ENCODE data around the gene JMJD1C. TPM values are rescaled to one million over a fixed set of nuclear protein-coding genes. Genes with fewer than 3 reads are reported as not detected.
"Not testable (repeated sequence)": the region's sequence is repeated elsewhere in the genome, so short reads cannot be mapped to it uniquely, and the experiment has no call there.

The JMJD1C gene
- total RNA-seq, 1 experiment from 2014 or later = 139 TPM

- Histone ChIP-seq H3K79me2 (ENCODE audit: low read length) (peaks cover 14% of the 10 kb centered on the region; the same call in 1 of the 2 replicates), H2AFZ (ENCODE audit: low read length) (no peak overlapping the region), H3K4me3 (ENCODE audit: low read length) (no peak overlapping the region), H3K4me2 (ENCODE audit: low read length) (no peak overlapping the region), H3K27me3 (ENCODE audit: low read length) (no peaks in the 10 kb centered on the region), H3K36me3 (ENCODE audit: low read depth, low read length) (no peaks in the 10 kb centered on the region), H3K27ac (ENCODE audit: low read length) (no peak overlapping the region), H3K9me3 (ENCODE audit: low read length) (no peaks in the 10 kb centered on the region), H4K20me1 (ENCODE audit: low read length) (no peaks in the 10 kb centered on the region), H3K4me1 (ENCODE audit: insufficient read depth, low read length) (peaks cover 8% of the 10 kb centered on the region; the same call in 1 of the 2 replicates), H3K9ac (ENCODE audit: low read length) (no peak overlapping the region), H3F3A (ENCODE audit: low read length, unreplicated experiment) (no peaks in the 10 kb centered on the region), H3K9me2 (replicated peaks; ENCODE audit: low read length) (no peaks in the 10 kb centered on the region)
- ATAC-seq = no peak
- TF ChIP-seq EZH2phosphoT487 (IDR thresholded peaks at IDR 0.05; ENCODE audit: borderline replicate concordance, low read length) = no peak
- TF ChIP-seq, protein P1, sequence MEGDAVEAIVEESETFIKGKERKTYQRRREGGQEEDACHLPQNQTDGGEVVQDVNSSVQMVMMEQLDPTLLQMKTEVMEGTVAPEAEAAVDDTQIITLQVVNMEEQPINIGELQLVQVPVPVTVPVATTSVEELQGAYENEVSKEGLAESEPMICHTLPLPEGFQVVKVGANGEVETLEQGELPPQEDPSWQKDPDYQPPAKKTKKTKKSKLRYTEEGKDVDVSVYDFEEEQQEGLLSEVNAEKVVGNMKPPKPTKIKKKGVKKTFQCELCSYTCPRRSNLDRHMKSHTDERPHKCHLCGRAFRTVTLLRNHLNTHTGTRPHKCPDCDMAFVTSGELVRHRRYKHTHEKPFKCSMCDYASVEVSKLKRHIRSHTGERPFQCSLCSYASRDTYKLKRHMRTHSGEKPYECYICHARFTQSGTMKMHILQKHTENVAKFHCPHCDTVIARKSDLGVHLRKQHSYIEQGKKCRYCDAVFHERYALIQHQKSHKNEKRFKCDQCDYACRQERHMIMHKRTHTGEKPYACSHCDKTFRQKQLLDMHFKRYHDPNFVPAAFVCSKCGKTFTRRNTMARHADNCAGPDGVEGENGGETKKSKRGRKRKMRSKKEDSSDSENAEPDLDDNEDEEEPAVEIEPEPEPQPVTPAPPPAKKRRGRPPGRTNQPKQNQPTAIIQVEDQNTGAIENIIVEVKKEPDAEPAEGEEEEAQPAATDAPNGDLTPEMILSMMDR (conservative IDR thresholded peaks at IDR 0.05; ENCODE audit: low read depth, low read length) = no peak
- no peak for TF ChIP-seq EZH2 (IDR thresholded peaks at IDR 0.05; ENCODE audit: low read length, unreplicated experiment)
- no TSS peak for BruUV-seq (replicated peaks)
- ChIA-PET CTCF (no interaction called here), POLR2A (ENCODE audit: unreplicated experiment) (no interaction called here)
- intact Hi-C loops (cut with micrococcal nuclease) = no loop called here
- DNase-seq = no peak
These were observed 165.0 kb downstream of the JMJD1C start for GRCh38 chr10:63300801-63301200.

DNA sequence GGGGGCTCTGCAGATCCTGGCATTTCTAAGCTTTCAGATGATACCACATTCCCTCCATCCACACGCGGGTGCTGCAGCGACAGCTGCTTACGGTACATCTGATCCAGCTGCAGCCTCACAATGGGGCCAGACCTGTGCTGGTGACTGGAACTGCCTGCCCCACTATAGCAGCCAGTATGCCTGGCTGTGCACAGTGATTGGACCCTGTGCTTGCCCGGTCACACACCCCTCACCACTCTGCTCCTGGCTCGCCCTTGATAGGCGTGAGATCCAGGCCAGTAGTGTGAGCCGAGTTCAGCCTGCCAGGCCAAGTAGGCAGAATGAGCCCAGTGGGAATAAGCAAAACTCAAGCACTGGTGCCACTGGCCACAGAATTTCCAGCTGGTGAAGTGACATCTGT is 167.8 kb downstream of the JMJD1C start:
- intact Hi-C loops (cut with micrococcal nuclease) = no loop called here
- Histone ChIP-seq H2AFZ (ENCODE audit: low read length) (no peak overlapping the region), H3K27me3 (ENCODE audit: low read length) (no peaks in the 10 kb centered on the region), H3K9me2 (replicated peaks; ENCODE audit: low read length) (no peaks in the 10 kb centered on the region), H3K9me3 (ENCODE audit: low read length) (no peaks in the 10 kb centered on the region), H3F3A (ENCODE audit: low read length, unreplicated experiment) (no peaks in the 10 kb centered on the region), H3K4me3 (ENCODE audit: low read length) (no peak overlapping the region), H3K79me2 (ENCODE audit: low read length) (peaks cover 14% of the 10 kb centered on the region; the same call in 1 of the 2 replicates), H3K4me2 (ENCODE audit: low read length) (no peak overlapping the region), H3K4me1 (ENCODE audit: insufficient read depth, low read length) (peaks cover 3% of the 10 kb centered on the region; the same call in 1 of the 2 replicates), H3K27ac (ENCODE audit: low read length) (no peak overlapping the region), H4K20me1 (ENCODE audit: low read length) (no peaks in the 10 kb centered on the region), H3K36me3 (ENCODE audit: low read depth, low read length) (no peaks in the 10 kb centered on the region), H3K9ac (ENCODE audit: low read length) (no peak overlapping the region)
- no peak for DNase-seq
- TF ChIP-seq EZH2phosphoT487 (IDR thresholded peaks at IDR 0.05; ENCODE audit: borderline replicate concordance, low read length) = no peak
- TF ChIP-seq EZH2 (IDR thresholded peaks at IDR 0.05; ENCODE audit: low read length, unreplicated experiment) = no peak
- TF ChIP-seq, protein P1 (conservative IDR thresholded peaks at IDR 0.05; ENCODE audit: low read depth, low read length) = no peak
- POLR2A ChIA-PET (ENCODE audit: unreplicated experiment) = no interaction called here
- no peak for ATAC-seq
- CTCF ChIA-PET = no interaction called here
- no TSS peak for BruUV-seq (replicated peaks)

- no peaks in the 10 kb centered on the region for H3F3A ChIP-seq (ENCODE audit: low read length, unreplicated experiment)
- ATAC-seq (no peak), DNase-seq (no peak)
- H3K9me3 ChIP-seq (ENCODE audit: low read length) = no peaks in the 10 kb centered on the region
- no peak overlapping the region for H3K4me2 ChIP-seq (ENCODE audit: low read length)
- H3K4me1 ChIP-seq (ENCODE audit: insufficient read depth, low read length) = no peaks in the 10 kb centered on the region
- ChIA-PET CTCF (no interaction called here), POLR2A (ENCODE audit: unreplicated experiment) (no interaction called here)
- H3K9me2 ChIP-seq (replicated peaks; ENCODE audit: low read length) = no peaks in the 10 kb centered on the region
- H3K27me3 ChIP-seq (ENCODE audit: low read length) = no peaks in the 10 kb centered on the region
- no TSS peak for BruUV-seq (replicated peaks)
- H3K36me3 ChIP-seq (ENCODE audit: low read depth, low read length) = no peaks in the 10 kb centered on the region
- TF ChIP-seq, protein P1 (conservative IDR thresholded peaks at IDR 0.05; ENCODE audit: low read depth, low read length) = no peak
- TF ChIP-seq EZH2 (IDR thresholded peaks at IDR 0.05; ENCODE audit: low read length, unreplicated experiment) = no peak
- no peak for TF ChIP-seq EZH2phosphoT487 (IDR thresholded peaks at IDR 0.05; ENCODE audit: borderline replicate concordance, low read length)
- H3K79me2 ChIP-seq (ENCODE audit: low read length) = 0 out of 2 replicates have a peak, but pooled peaks cover under 1% of the 10 kb centered on the region
- H3K9ac ChIP-seq (ENCODE audit: low read length) = no peak overlapping the region
- no peak overlapping the region for H3K27ac ChIP-seq (ENCODE audit: low read length)
- no peak overlapping the region for H2AFZ ChIP-seq (ENCODE audit: low read length)
- intact Hi-C loops (cut with micrococcal nuclease) = no loop called here
- no peak overlapping the region for H3K4me3 ChIP-seq (ENCODE audit: low read length)
- H4K20me1 ChIP-seq (ENCODE audit: low read length) = no peaks in the 10 kb centered on the region
These were observed 171.0 kb downstream of the JMJD1C start for GRCh38 chr10:63294781-63295180.

DNA sequence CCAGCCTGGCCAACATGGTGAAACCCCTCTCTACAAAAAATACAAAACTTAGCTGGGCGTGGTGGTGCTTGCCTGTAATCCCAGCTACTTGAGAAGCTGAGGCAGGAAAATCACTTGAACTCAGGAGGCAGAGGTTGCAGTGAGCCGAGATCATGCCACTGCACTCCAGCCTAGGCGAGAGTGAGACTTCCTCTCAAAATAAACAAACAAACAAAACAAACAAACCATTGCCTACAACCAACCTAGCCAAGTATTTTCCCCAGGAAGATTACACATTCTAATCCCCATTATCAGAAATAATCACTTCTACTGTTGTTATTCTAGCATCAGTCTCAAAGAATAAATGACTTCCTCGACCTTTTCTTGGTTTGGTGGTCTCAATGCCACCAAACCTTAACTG is 172.9 kb downstream of the JMJD1C start:
- H3K9me2 ChIP-seq (replicated peaks; ENCODE audit: low read length); H3K36me3 ChIP-seq (ENCODE audit: low read depth, low read length); H3F3A ChIP-seq (ENCODE audit: low read length, unreplicated experiment); BruUV-seq (replicated peaks); H3K9me3 ChIP-seq (ENCODE audit: low read length); H4K20me1 ChIP-seq (ENCODE audit: low read length); POLR2A ChIA-PET (ENCODE audit: unreplicated experiment); H3K4me1 ChIP-seq (ENCODE audit: insufficient read depth, low read length); H3K27ac ChIP-seq (ENCODE audit: low read length); intact Hi-C loops (cut with micrococcal nuclease); H3K27me3 ChIP-seq (ENCODE audit: low read length); H3K4me3 ChIP-seq (ENCODE audit: low read length); DNase-seq; H2AFZ ChIP-seq (ENCODE audit: low read length); H3K9ac ChIP-seq (ENCODE audit: low read length); CTCF ChIA-PET; H3K79me2 ChIP-seq (ENCODE audit: low read length); H3K4me2 ChIP-seq (ENCODE audit: low read length): not testable (repeated sequence)
- peak; percentile 23 for ATAC-seq

All from PC-3 (cell line).